ENCODE results near the gene KIF14.

The KIF14 gene

GRCh38 chr1:200665861-200666260 is 45.3 kb upstream of the KIF14 start:
- Mint-ChIP-seq H3K4me3 (no peak overlapping the region), H3K27me3 (ENCODE audit: low read depth, poor library complexity) (no peaks in the 10 kb centered on the region), H3K36me3 (ENCODE audit: low read depth) (peaks cover 65% of the 10 kb centered on the region), H3K4me1 (peaks cover 33% of the 10 kb centered on the region), H3K9me3 (no peaks in the 10 kb centered on the region), H3K27ac (peak overlapping the region; percentile 79)
- DNase-seq = no peak
- TF ChIP-seq CTCF (IDR thresholded peaks at IDR 0.05) = no peak

GRCh38 chr1:200660719-200661118 is 40.2 kb upstream of the KIF14 start:
- Mint-ChIP-seq H3K9me3 (no peaks in the 10 kb centered on the region), H3K36me3 (ENCODE audit: low read depth) (peaks cover 82% of the 10 kb centered on the region), H3K27ac (no peak overlapping the region), H3K27me3 (ENCODE audit: low read depth, poor library complexity) (no peaks in the 10 kb centered on the region), H3K4me1 (peaks cover 4% of the 10 kb centered on the region), H3K4me3 (no peak overlapping the region)
- DNase-seq = no peak
- no peak for TF ChIP-seq CTCF (IDR thresholded peaks at IDR 0.05)

GRCh38 chr1:200659269-200659668 is 38.7 kb upstream of the KIF14 start:
- no peaks in the 10 kb centered on the region for H3K9me3 Mint-ChIP-seq
- H3K4me3 Mint-ChIP-seq = no peak overlapping the region
- no peaks in the 10 kb centered on the region for H3K27me3 Mint-ChIP-seq (ENCODE audit: low read depth, poor library complexity)
- H3K27ac Mint-ChIP-seq = no peak overlapping the region
- no peak for DNase-seq
- no peak for TF ChIP-seq CTCF (IDR thresholded peaks at IDR 0.05)
- H3K4me1 Mint-ChIP-seq = no peaks in the 10 kb centered on the region
- peaks cover 84% of the 10 kb centered on the region for H3K36me3 Mint-ChIP-seq (ENCODE audit: low read depth)

GRCh38 chr1:200658037-200658818 is 37.7 kb upstream of the KIF14 start:
- no peak overlapping the region for H3K4me3 Mint-ChIP-seq
- H3K36me3 Mint-ChIP-seq (ENCODE audit: low read depth) = peaks cover 81% of the 10 kb centered on the region
- peaks cover 6% of the 10 kb centered on the region for H3K4me1 Mint-ChIP-seq
- no peaks in the 10 kb centered on the region for H3K9me3 Mint-ChIP-seq
- no peak for TF ChIP-seq CTCF (IDR thresholded peaks at IDR 0.05)
- DNase-seq = no peak
- H3K27me3 Mint-ChIP-seq (ENCODE audit: low read depth, poor library complexity) = peaks cover 3% of the 10 kb centered on the region
- no peak overlapping the region for H3K27ac Mint-ChIP-seq

GRCh38 chr1:200654660-200655059 is 34.1 kb upstream of the KIF14 start:
- H3K27ac Mint-ChIP-seq = peak overlapping the region; percentile 93
- H3K4me3 Mint-ChIP-seq = no peak overlapping the region
- no peak for TF ChIP-seq CTCF (IDR thresholded peaks at IDR 0.05)
- no peak for DNase-seq
- peaks cover 62% of the 10 kb centered on the region for H3K36me3 Mint-ChIP-seq (ENCODE audit: low read depth)
- no peaks in the 10 kb centered on the region for H3K9me3 Mint-ChIP-seq
- H3K27me3 Mint-ChIP-seq (ENCODE audit: low read depth, poor library complexity) = peaks cover 4% of the 10 kb centered on the region
- peaks cover 11% of the 10 kb centered on the region for H3K4me1 Mint-ChIP-seq

- DNase-seq = no peak
- peaks cover 4% of the 10 kb centered on the region for H3K27me3 Mint-ChIP-seq (ENCODE audit: low read depth, poor library complexity)
- peaks cover 63% of the 10 kb centered on the region for H3K36me3 Mint-ChIP-seq (ENCODE audit: low read depth)
- H3K4me1 Mint-ChIP-seq = peaks cover 11% of the 10 kb centered on the region
- H3K9me3 Mint-ChIP-seq = no peaks in the 10 kb centered on the region
- no peak overlapping the region for H3K4me3 Mint-ChIP-seq
- no peak for TF ChIP-seq CTCF (IDR thresholded peaks at IDR 0.05)
- H3K27ac Mint-ChIP-seq = peak overlapping the region; percentile 30
Observed at GRCh38 chr1:200653022-200653462, 32.5 kb upstream of the KIF14 start.
